Retinal pigment epithelial cell (primary cell): Measurements from ENCODE around the gene SLC22A1.

Source experiments
- DNase-seq: peaks from one replicate; pipeline ENCODE4 v3.0.0-alpha.2; 2010; ENCODE audit warnings: low read depth
- H3K4me3 ChIP-seq: 2 replicates; pipeline ENCODE4 v1.5.1; 2011; ENCODE audit warnings: mild to moderate bottlenecking, low read length, control low read depth, moderate library complexity
- CTCF ChIP-seq: conservative IDR thresholded peaks from 2 replicates; pipeline ENCODE4 v1.5.1; 2011; ENCODE audit warnings: low read depth, low read length, control low read depth, inconsistent platforms

SLC22A1 gene

GRCh38 chr6:160080097-160080496 lies 41.5 kb upstream of the SLC22A1 start:
- DNase-seq = no peak
- no peak overlapping the region for H3K4me3 ChIP-seq
- TF ChIP-seq CTCF = no peak

- DNase-seq = no peak
- no peak for TF ChIP-seq CTCF
- no peak overlapping the region for H3K4me3 ChIP-seq
Measured at GRCh38 chr6:160081398-160081797, 40.2 kb upstream of the SLC22A1 start.

GRCh38 chr6:160082627-160083026 lies 39.0 kb upstream of the SLC22A1 start:
- DNase-seq = no peak
- TF ChIP-seq CTCF = no peak
- H3K4me3 ChIP-seq = no peak overlapping the region

GRCh38 chr6:160084198-160084776 lies 37.3 kb upstream of the SLC22A1 start:
- H3K4me3 ChIP-seq = no peak overlapping the region
- TF ChIP-seq CTCF = no peak
- DNase-seq = no peak

DNA sequence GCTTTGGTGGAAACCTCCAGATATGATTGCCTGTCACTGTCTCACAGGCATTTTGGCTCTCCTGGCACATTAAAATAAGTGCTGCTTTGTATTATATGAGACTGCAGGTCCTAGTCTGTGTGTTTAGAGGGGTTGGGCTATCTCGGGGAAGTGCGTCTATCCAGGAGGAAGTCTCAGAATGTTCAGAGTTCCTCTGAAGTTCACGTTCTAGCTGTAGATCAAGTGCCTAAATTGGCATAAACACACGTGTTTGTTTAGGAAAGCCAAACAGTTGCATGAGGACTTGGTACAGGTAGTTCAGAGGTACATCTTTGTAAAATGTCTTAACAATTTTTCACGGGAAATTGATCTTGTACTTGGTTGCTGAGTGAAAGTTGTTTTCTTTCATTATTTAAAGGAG lies 36.4 kb upstream of the SLC22A1 start:
- no peak overlapping the region for H3K4me3 ChIP-seq
- no peak for TF ChIP-seq CTCF
- no peak for DNase-seq

DNA sequence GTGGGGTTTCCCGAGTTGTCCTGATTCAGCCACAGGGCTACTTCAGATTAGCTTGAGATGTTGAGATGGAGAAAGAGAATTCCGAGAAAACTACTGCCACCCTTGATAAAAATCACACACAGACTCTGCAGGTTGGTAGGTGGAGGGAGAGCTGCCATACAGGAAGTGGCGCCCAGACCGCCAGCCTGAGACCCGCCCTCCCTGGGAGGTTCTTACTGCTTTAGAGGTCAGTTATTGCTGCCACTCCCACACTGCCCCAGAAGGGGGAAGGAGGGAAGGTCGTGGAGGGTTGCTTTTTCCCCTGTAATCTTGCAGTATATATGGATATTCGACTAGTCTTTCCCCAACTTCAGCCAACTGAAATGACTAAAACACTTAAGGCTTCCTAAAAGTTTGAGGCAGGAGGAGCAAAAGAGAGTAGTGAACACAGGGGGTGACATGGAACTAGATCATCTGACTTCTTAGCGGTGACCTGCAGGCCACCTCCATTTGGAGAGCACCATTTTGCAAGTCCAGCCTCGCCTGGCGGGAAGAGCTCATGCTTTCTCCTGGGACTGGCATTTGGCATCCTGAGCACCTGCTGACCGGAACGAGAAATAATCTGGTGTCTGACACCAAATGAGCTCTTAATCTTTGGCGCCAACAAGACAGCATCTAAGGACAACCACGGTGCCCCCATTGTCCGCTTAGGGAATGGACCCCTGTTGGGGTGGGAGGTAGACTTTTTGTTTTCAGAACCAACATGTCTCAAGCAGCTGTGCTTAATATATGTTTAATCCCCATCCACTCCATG lies 35.7 kb upstream of the SLC22A1 start:
- TF ChIP-seq CTCF = no peak
- DNase-seq = no peak
- no peak overlapping the region for H3K4me3 ChIP-seq

GRCh38 chr6:160086754-160087153 lies 34.9 kb upstream of the SLC22A1 start:
- no peak for TF ChIP-seq CTCF
- no peak for DNase-seq
- H3K4me3 ChIP-seq = no peak overlapping the region
